ENCODE results near the gene DNAH12.

- TF ChIP-seq CTCF (IDR thresholded peaks at IDR 0.05; ENCODE audit: low read depth, low read length, missing input control) (no peak), MAX (IDR thresholded peaks at IDR 0.05) (no peak), ATF3 (IDR thresholded peaks at IDR 0.05) (no peak)
Observed at GRCh38 chr3:57386307-57386706, 157.8 kb downstream of the DNAH12 start.
